HUDEP-2 (cell line): Measurements from ENCODE around the gene TSPAN12.
"Not testable (repeated sequence)": the region's sequence is repeated elsewhere in the genome, so short reads cannot be mapped to it uniquely, and the experiment has no call there.

Source experiments
- DNase-seq, 76 experiments: peaks; one replicate each; lab custom pipeline; 2025; ENCODE audit not compliant: unreplicated experiment in 76 of 76; lab: John Stamatoyannopoulos, UW

The TSPAN12 gene

GRCh38 chr7:120809260-120809659 is 48.7 kb downstream of the TSPAN12 start:
- DNase-seq = no peak

- DNase-seq = no peak
Measured at GRCh38 chr7:120807390-120807789, 50.6 kb downstream of the TSPAN12 start.

GRCh38 chr7:120806669-120807068 is 51.3 kb downstream of the TSPAN12 start:
- no peak for DNase-seq

- peak in 51 of 76 experiments; percentile 1 to 64 (median 29) for DNase-seq
Measured at GRCh38 chr7:120805636-120806388, 52.1 kb downstream of the TSPAN12 start.

GRCh38 chr7:120802751-120803150 is 55.2 kb downstream of the TSPAN12 start:
- no peak for DNase-seq

GRCh38 chr7:120799813-120800475 is 58.0 kb downstream of the TSPAN12 start:
- no peak for DNase-seq

GRCh38 chr7:120799147-120799546 is 58.8 kb downstream of the TSPAN12 start:
- DNase-seq = no peak

- DNase-seq = no peak
Measured at GRCh38 chr7:120797026-120797645, 60.8 kb downstream of the TSPAN12 start.

- DNase-seq = no peak
Measured at GRCh38 chr7:120794106-120794729, 63.7 kb downstream of the TSPAN12 start.

GRCh38 chr7:120793213-120793936 is 64.6 kb downstream of the TSPAN12 start:
- DNase-seq = no peak

GRCh38 chr7:120792861-120793130 is 65.1 kb downstream of the TSPAN12 start:
- no peak for DNase-seq

- DNase-seq = peak in 63 of 76 experiments; percentile 3 to 68 (median 39)
Measured at GRCh38 chr7:120792091-120792860, 65.7 kb downstream of the TSPAN12 start.

GRCh38 chr7:120785095-120785494 is 72.8 kb downstream of the TSPAN12 start:
- no peak for DNase-seq

- DNase-seq = no peak
Measured at GRCh38 chr7:120783721-120784120, 74.2 kb downstream of the TSPAN12 start.

GRCh38 chr7:120783273-120783672 is 74.7 kb downstream of the TSPAN12 start:
- DNase-seq = no peak

GRCh38 chr7:120781924-120782323 is 76.0 kb downstream of the TSPAN12 start:
- DNase-seq = not testable (repeated sequence)

- no peak for DNase-seq
Measured at GRCh38 chr7:120780938-120781337, 77.0 kb downstream of the TSPAN12 start.

- not testable (repeated sequence) for DNase-seq
Measured at GRCh38 chr7:120780451-120780850, 77.5 kb downstream of the TSPAN12 start.

GRCh38 chr7:120779078-120779477 is 78.9 kb downstream of the TSPAN12 start:
- DNase-seq = not testable (repeated sequence)

- no peak for DNase-seq
Measured at GRCh38 chr7:120775755-120776154, 82.2 kb downstream of the TSPAN12 start.
